Measurements from ENCODE around the gene ACSS1. TPM values are rescaled to one million over a fixed set of nuclear protein-coding genes. Genes with fewer than 3 reads are reported as not detected.

The ACSS1 gene
- total RNA-seq, 1 donor from 2014 or later = 0.27 TPM

GRCh38 chr20:25023356-25023755, 34.6 kb downstream of the ACSS1 start:
- Mint-ChIP-seq H3K4me1 (ENCODE audit: low read depth, unreplicated experiment) (no peaks in the 10 kb centered on the region), H3K4me3 (ENCODE audit: unreplicated experiment) (no peak overlapping the region), H3K36me3 (ENCODE audit: low read depth, unreplicated experiment) (no peaks in the 10 kb centered on the region), H3K9me3 (ENCODE audit: unreplicated experiment) (no peaks in the 10 kb centered on the region), H3K27ac (ENCODE audit: unreplicated experiment) (no peak overlapping the region), H3K27me3 (ENCODE audit: low read depth, unreplicated experiment) (peaks cover 44% of the 10 kb centered on the region)
- no peak for DNase-seq (ENCODE audit: low read depth)
- Histone ChIP-seq H4K20me1 (ENCODE audit: insufficient read depth, low read length) (no peaks in the 10 kb centered on the region), H3K4me1 (ENCODE audit: insufficient read depth, low read length) (no peaks in the 10 kb centered on the region), H3K4me2 (ENCODE audit: low read length) (no peak overlapping the region), H3K27me3 (ENCODE audit: insufficient read depth, low read length) (no peaks in the 10 kb centered on the region), H3K27ac (ENCODE audit: low read depth, low read length) (no peak overlapping the region), H3K36me3 (ENCODE audit: insufficient read depth, low read length) (no peaks in the 10 kb centered on the region), H3K79me2 (ENCODE audit: insufficient read depth, low read length) (no peaks in the 10 kb centered on the region), H3K4me3 (ENCODE audit: insufficient read depth, low read depth, low read length) (no peak overlapping the region), H3K9ac (ENCODE audit: low read length) (no peak overlapping the region), H3K9me3 (ENCODE audit: insufficient read depth, low read depth, low read length) (no peaks in the 10 kb centered on the region), H2AFZ (ENCODE audit: low read depth, low read length) (no peak overlapping the region)
- no peak for FAIRE-seq
- TF ChIP-seq EZH2 (IDR thresholded peaks at IDR 0.05; ENCODE audit: insufficient read depth, low read length) (no peak), CTCF (IDR thresholded peaks at IDR 0.05; ENCODE audit: insufficient read depth, low read depth, low read length) (no peak)

- no peak overlapping the region for H2AFZ ChIP-seq (ENCODE audit: low read depth, low read length)
- no peak overlapping the region for H3K9ac ChIP-seq (ENCODE audit: low read length)
- no peak overlapping the region for H3K27ac ChIP-seq (ENCODE audit: low read depth, low read length)
- no peaks in the 10 kb centered on the region for H3K36me3 ChIP-seq (ENCODE audit: insufficient read depth, low read length)
- H3K9me3 ChIP-seq (ENCODE audit: insufficient read depth, low read depth, low read length) = no peaks in the 10 kb centered on the region
- peaks cover 49% of the 10 kb centered on the region for H3K27me3 Mint-ChIP-seq (ENCODE audit: low read depth, unreplicated experiment)
- H3K36me3 Mint-ChIP-seq (ENCODE audit: low read depth, unreplicated experiment) = no peaks in the 10 kb centered on the region
- no peaks in the 10 kb centered on the region for H3K9me3 Mint-ChIP-seq (ENCODE audit: unreplicated experiment)
- no peaks in the 10 kb centered on the region for H3K4me1 Mint-ChIP-seq (ENCODE audit: low read depth, unreplicated experiment)
- no peaks in the 10 kb centered on the region for H4K20me1 ChIP-seq (ENCODE audit: insufficient read depth, low read length)
- H3K4me2 ChIP-seq (ENCODE audit: low read length) = no peak overlapping the region
- no peak overlapping the region for H3K4me3 ChIP-seq (ENCODE audit: insufficient read depth, low read depth, low read length)
- DNase-seq (ENCODE audit: low read depth) (no peak), FAIRE-seq (no peak)
- TF ChIP-seq EZH2 (IDR thresholded peaks at IDR 0.05; ENCODE audit: insufficient read depth, low read length) (no peak), CTCF (IDR thresholded peaks at IDR 0.05; ENCODE audit: insufficient read depth, low read depth, low read length) (no peak)
- no peak overlapping the region for H3K27ac Mint-ChIP-seq (ENCODE audit: unreplicated experiment)
- no peaks in the 10 kb centered on the region for H3K4me1 ChIP-seq (ENCODE audit: insufficient read depth, low read length)
- no peaks in the 10 kb centered on the region for H3K79me2 ChIP-seq (ENCODE audit: insufficient read depth, low read length)
- H3K27me3 ChIP-seq (ENCODE audit: insufficient read depth, low read length) = no peaks in the 10 kb centered on the region
- H3K4me3 Mint-ChIP-seq (ENCODE audit: unreplicated experiment) = no peak overlapping the region
Measured at GRCh38 chr20:25022680-25023079, 35.3 kb downstream of the ACSS1 start.

GRCh38 chr20:25021336-25021735, 36.6 kb downstream of the ACSS1 start:
- H3K9ac ChIP-seq (ENCODE audit: low read length) = no peak overlapping the region
- DNase-seq (ENCODE audit: low read depth) (no peak), FAIRE-seq (no peak)
- no peak overlapping the region for H3K4me2 ChIP-seq (ENCODE audit: low read length)
- Mint-ChIP-seq H3K4me3 (ENCODE audit: unreplicated experiment) (no peak overlapping the region), H3K9me3 (ENCODE audit: unreplicated experiment) (no peaks in the 10 kb centered on the region), H3K27ac (ENCODE audit: unreplicated experiment) (no peak overlapping the region), H3K4me1 (ENCODE audit: low read depth, unreplicated experiment) (no peaks in the 10 kb centered on the region), H3K27me3 (ENCODE audit: low read depth, unreplicated experiment) (peaks cover 42% of the 10 kb centered on the region), H3K36me3 (ENCODE audit: low read depth, unreplicated experiment) (no peaks in the 10 kb centered on the region)
- no peak overlapping the region for H2AFZ ChIP-seq (ENCODE audit: low read depth, low read length)
- H3K27ac ChIP-seq (ENCODE audit: low read depth, low read length) = no peak overlapping the region
- no peaks in the 10 kb centered on the region for H3K9me3 ChIP-seq (ENCODE audit: insufficient read depth, low read depth, low read length)
- no peak for TF ChIP-seq EZH2 (IDR thresholded peaks at IDR 0.05; ENCODE audit: insufficient read depth, low read length)
- no peak for TF ChIP-seq CTCF (IDR thresholded peaks at IDR 0.05; ENCODE audit: insufficient read depth, low read depth, low read length)
- no peak overlapping the region for H3K4me3 ChIP-seq (ENCODE audit: insufficient read depth, low read depth, low read length)
- no peaks in the 10 kb centered on the region for H4K20me1 ChIP-seq (ENCODE audit: insufficient read depth, low read length)
- H3K4me1 ChIP-seq (ENCODE audit: insufficient read depth, low read length) = no peaks in the 10 kb centered on the region
- no peaks in the 10 kb centered on the region for H3K27me3 ChIP-seq (ENCODE audit: insufficient read depth, low read length)
- H3K79me2 ChIP-seq (ENCODE audit: insufficient read depth, low read length) = no peaks in the 10 kb centered on the region
- H3K36me3 ChIP-seq (ENCODE audit: insufficient read depth, low read length) = no peaks in the 10 kb centered on the region

Data from astrocyte (in vitro differentiated cells and primary cell).